ENCODE results near the gene FSIP2.

FSIP2 gene

GRCh38 chr2:185875136-185875931 is 136.7 kb downstream of the FSIP2 start:
- no peak for DNase-seq (ENCODE audit: low spot score)
- TF ChIP-seq CTCF (IDR thresholded peaks at IDR 0.05; ENCODE audit: extremely low read depth, missing control alignments): no peak

- TF ChIP-seq CTCF (IDR thresholded peaks at IDR 0.05; ENCODE audit: extremely low read depth, missing control alignments): no peak
- DNase-seq (ENCODE audit: low spot score): no peak
These were observed 137.6 kb downstream of the FSIP2 start for GRCh38 chr2:185876234-185876633.

GRCh38 chr2:185880396-185880795 is 141.8 kb downstream of the FSIP2 start:
- TF ChIP-seq CTCF (IDR thresholded peaks at IDR 0.05; ENCODE audit: extremely low read depth, missing control alignments): no peak
- no peak for DNase-seq (ENCODE audit: low spot score)

Measured in GM20000 (cell line).